ENCODE data around the gene ZNF385C.
A peak's percentile ranks its signal among the peaks of the same experiment; 100 is the strongest.
"Not testable (repeated sequence)": the region's sequence is repeated elsewhere in the genome, so short reads cannot be mapped to it uniquely, and the experiment has no call there.

The ZNF385C gene

GRCh38 chr17:42097691-42098631 is at the start of gene ZNF385C:
ZNF385C (minus strand) TSS chr17:42098473; CDS start chr17:42063056, 35,417 bp downstream.
- DNase-seq: no peak
- no peak within 1 kb of the TSS for H3K27ac ChIP-seq
- no peak for TF ChIP-seq CTCF (IDR thresholded peaks at IDR 0.05; ENCODE audit: low read depth, low read length, missing control alignments)

GRCh38 chr17:42146911-42147607 is 48.8 kb upstream of the ZNF385C start:
- H3K4me3 ChIP-seq (ENCODE audit: low read depth, low read length): no peak overlapping the region
- no peak for DNase-seq
- peaks cover 17% of the 10 kb centered on the region for H3K36me3 ChIP-seq (replicated peaks)
- in situ Hi-C loops (cut with HindIII; ENCODE audit: low pct_ligation_motif_present, low sequenced_read_pairs): no loop called here
- TF ChIP-seq CTCF (IDR thresholded peaks at IDR 0.05; ENCODE audit: low read depth, low read length, missing control alignments): no peak
- no peak overlapping the region for H3K27ac ChIP-seq
- no peaks in the 10 kb centered on the region for H3K27me3 ChIP-seq (replicated peaks)

More at GRCh38 chr17:42097691-42098631, at the start of gene ZNF385C:
- in situ Hi-C loops (cut with HindIII; ENCODE audit: low pct_ligation_motif_present, low sequenced_read_pairs): no loop called here
- Histone ChIP-seq H3K4me3 (ENCODE audit: low read depth, low read length) (no peak within 1 kb of the TSS), H3K27me3 (replicated peaks) (peaks cover 15% of the 10 kb centered on the region), H3K36me3 (replicated peaks) (no peaks in the 10 kb centered on the region)

GRCh38 chr17:42143138-42143537 is 44.9 kb upstream of the ZNF385C start:
- H3K4me3 ChIP-seq (ENCODE audit: low read depth, low read length); H3K27me3 ChIP-seq (replicated peaks); in situ Hi-C loops (cut with HindIII; ENCODE audit: low pct_ligation_motif_present, low sequenced_read_pairs); DNase-seq: not testable (repeated sequence)
- Histone ChIP-seq H3K36me3 (replicated peaks) (peaks cover 16% of the 10 kb centered on the region), H3K27ac (peak overlapping the region; percentile 20)

GRCh38 chr17:42142371-42142896 is 44.2 kb upstream of the ZNF385C start:
- no peak for TF ChIP-seq CTCF (IDR thresholded peaks at IDR 0.05; ENCODE audit: low read depth, low read length, missing control alignments)
- Histone ChIP-seq H3K27ac (peak overlapping the region; percentile 31), H3K4me3 (ENCODE audit: low read depth, low read length) (no peak overlapping the region), H3K27me3 (replicated peaks) (no peaks in the 10 kb centered on the region), H3K36me3 (replicated peaks) (peaks cover 11% of the 10 kb centered on the region)
- in situ Hi-C loops (cut with HindIII; ENCODE audit: low pct_ligation_motif_present, low sequenced_read_pairs): no loop called here
- peak; percentile 57 for DNase-seq

GRCh38 chr17:42141382-42141781 is 43.1 kb upstream of the ZNF385C start:
- in situ Hi-C loops (cut with HindIII; ENCODE audit: low pct_ligation_motif_present, low sequenced_read_pairs): no loop called here

GRCh38 chr17:42140690-42141089 is 42.4 kb upstream of the ZNF385C start:
- H3K36me3 ChIP-seq (replicated peaks); in situ Hi-C loops (cut with HindIII; ENCODE audit: low pct_ligation_motif_present, low sequenced_read_pairs); H3K27ac ChIP-seq; DNase-seq; H3K27me3 ChIP-seq (replicated peaks); H3K4me3 ChIP-seq (ENCODE audit: low read depth, low read length): not testable (repeated sequence)

More at GRCh38 chr17:42141382-42141781, 43.1 kb upstream of the ZNF385C start:
- peaks cover 8% of the 10 kb centered on the region for H3K36me3 ChIP-seq (replicated peaks)
- no peaks in the 10 kb centered on the region for H3K27me3 ChIP-seq (replicated peaks)
- no peak overlapping the region for H3K27ac ChIP-seq
- no peak for DNase-seq
- no peak overlapping the region for H3K4me3 ChIP-seq (ENCODE audit: low read depth, low read length)
- no peak for TF ChIP-seq CTCF (IDR thresholded peaks at IDR 0.05; ENCODE audit: low read depth, low read length, missing control alignments)
